ENCODE measurements around the gene CARD19. TPM values are rescaled to one million over a fixed set of nuclear protein-coding genes. Genes with fewer than 3 reads are reported as not detected.

The CARD19 gene
- total RNA-seq, 1 experiment from 2014 or later, result 33.3 TPM

- no peak for DNase-seq (ENCODE audit: low read depth in 1 of 2, low spot score in 2 of 2)
- H3K27me3 ChIP-seq (replicated peaks), result no peaks in the 10 kb centered on the region
- no peaks in the 10 kb centered on the region for H3K9me3 ChIP-seq (replicated peaks)
- H3K4me3 ChIP-seq, result no peak overlapping the region
- H3K27ac ChIP-seq, result no peak overlapping the region
- no peaks in the 10 kb centered on the region for H3K36me3 ChIP-seq
- H3K4me1 ChIP-seq (replicated peaks), result peaks cover 9% of the 10 kb centered on the region; the same call in 1 of the 2 replicates
Measured at GRCh38 chr9:93076792-93077128, 19.3 kb upstream of the CARD19 start.

GRCh38 chr9:93077367-93077766 is 18.6 kb upstream of the CARD19 start:
- no peaks in the 10 kb centered on the region for H3K36me3 ChIP-seq
- H3K4me3 ChIP-seq, result no peak overlapping the region
- H3K9me3 ChIP-seq (replicated peaks), result no peaks in the 10 kb centered on the region
- no peak for DNase-seq (ENCODE audit: low read depth in 1 of 2, low spot score in 2 of 2)
- H3K27me3 ChIP-seq (replicated peaks), result no peaks in the 10 kb centered on the region
- no peak overlapping the region for H3K27ac ChIP-seq
- peaks cover 9% of the 10 kb centered on the region; the same call in 1 of the 2 replicates for H3K4me1 ChIP-seq (replicated peaks)

DNA sequence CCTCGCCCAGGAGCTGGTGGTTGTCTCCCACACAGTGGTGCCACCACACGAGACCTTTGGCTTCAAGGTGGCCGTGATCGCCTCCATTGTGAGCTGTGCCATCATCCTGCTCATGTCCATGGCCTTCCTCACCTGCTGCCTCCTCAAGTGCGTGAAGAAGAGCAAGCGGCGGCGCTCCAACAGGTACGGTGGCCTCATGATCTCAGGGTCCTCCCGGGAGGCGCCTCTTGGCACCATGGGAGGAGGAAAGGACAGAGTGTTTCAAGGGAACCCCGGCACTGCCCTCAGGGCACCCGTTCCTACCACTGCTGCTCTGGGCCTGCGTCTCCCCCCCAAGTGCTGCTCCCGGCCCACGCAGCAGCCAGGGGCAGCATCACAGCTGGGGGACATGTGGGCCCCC is 18.2 kb upstream of the CARD19 start:
- no peaks in the 10 kb centered on the region for H3K9me3 ChIP-seq (replicated peaks)
- DNase-seq (ENCODE audit: low read depth in 1 of 2, low spot score in 2 of 2), result no peak
- no peak overlapping the region for H3K27ac ChIP-seq
- H3K36me3 ChIP-seq, result no peaks in the 10 kb centered on the region
- H3K27me3 ChIP-seq (replicated peaks), result no peaks in the 10 kb centered on the region
- peaks cover 5% of the 10 kb centered on the region; the same call in 1 of the 2 replicates for H3K4me1 ChIP-seq (replicated peaks)
- no peak overlapping the region for H3K4me3 ChIP-seq

- H3K36me3 ChIP-seq, result no peaks in the 10 kb centered on the region
- no peak for DNase-seq (ENCODE audit: low read depth in 1 of 2, low spot score in 2 of 2)
- no peaks in the 10 kb centered on the region for H3K27me3 ChIP-seq (replicated peaks)
- no peak overlapping the region for H3K27ac ChIP-seq
- H3K9me3 ChIP-seq (replicated peaks), result no peaks in the 10 kb centered on the region
- H3K4me1 ChIP-seq (replicated peaks), result peaks cover 5% of the 10 kb centered on the region; the same call in 1 of the 2 replicates
- no peak overlapping the region for H3K4me3 ChIP-seq
Measured at GRCh38 chr9:93079371-93079770, 16.6 kb upstream of the CARD19 start.

DNA sequence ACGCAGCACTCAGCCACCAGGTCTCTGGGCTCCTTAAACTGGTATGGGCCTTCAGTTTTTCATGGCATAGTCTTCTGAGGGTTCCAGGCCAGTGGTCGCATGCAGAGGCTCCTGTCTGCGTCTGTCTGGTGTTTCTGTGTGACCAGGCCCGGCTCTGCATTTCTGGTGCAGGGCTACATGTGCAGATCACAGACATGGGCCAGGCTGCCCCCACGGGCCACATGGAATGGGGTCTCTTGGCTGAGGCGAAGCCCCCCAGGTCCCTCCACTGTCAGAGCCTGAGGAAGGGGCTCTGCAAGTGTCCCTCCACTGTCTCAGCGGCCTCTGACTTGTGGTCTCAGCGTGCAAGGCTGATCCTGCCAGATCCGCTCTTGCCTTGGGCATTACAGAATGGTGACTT is 15.6 kb upstream of the CARD19 start:
- H3K27me3 ChIP-seq (replicated peaks), result no peaks in the 10 kb centered on the region
- DNase-seq (ENCODE audit: low read depth in 1 of 2, low spot score in 2 of 2), result no peak
- H3K9me3 ChIP-seq (replicated peaks), result no peaks in the 10 kb centered on the region
- peaks cover 5% of the 10 kb centered on the region; the same call in 1 of the 2 replicates for H3K4me1 ChIP-seq (replicated peaks)
- no peaks in the 10 kb centered on the region for H3K36me3 ChIP-seq
- no peak overlapping the region for H3K4me3 ChIP-seq
- H3K27ac ChIP-seq, result no peak overlapping the region

DNA sequence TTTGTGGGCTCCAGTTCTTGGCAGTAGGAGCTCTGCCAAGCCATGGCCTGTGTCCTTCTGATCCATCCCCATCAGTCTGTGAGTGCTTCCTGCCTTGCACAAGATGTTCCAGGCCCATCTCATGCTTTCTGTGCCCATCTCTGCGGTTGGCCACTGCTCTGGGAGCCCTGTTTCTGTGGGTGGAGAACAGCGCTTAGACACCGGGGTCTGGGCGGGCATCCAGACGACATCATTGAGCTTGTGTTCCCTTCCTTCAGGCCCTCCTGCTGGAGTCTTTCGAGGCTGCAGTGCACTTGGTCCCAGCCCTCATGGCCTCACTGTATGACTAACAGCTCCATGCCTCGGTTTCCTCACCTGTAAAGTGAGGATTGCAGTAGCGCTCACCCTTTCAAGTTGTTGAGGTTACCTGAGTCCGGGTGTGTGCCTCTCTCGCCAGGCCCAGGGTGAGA is 14.9 kb upstream of the CARD19 start:
- Histone ChIP-seq H3K4me1 (replicated peaks) (peaks cover 5% of the 10 kb centered on the region; the same call in 1 of the 2 replicates), H3K9me3 (replicated peaks) (no peaks in the 10 kb centered on the region), H3K27me3 (replicated peaks) (no peaks in the 10 kb centered on the region), H3K4me3 (no peak overlapping the region), H3K36me3 (no peaks in the 10 kb centered on the region), H3K27ac (no peak overlapping the region)
- DNase-seq (ENCODE audit: low read depth in 1 of 2, low spot score in 2 of 2), result no peak

DNA sequence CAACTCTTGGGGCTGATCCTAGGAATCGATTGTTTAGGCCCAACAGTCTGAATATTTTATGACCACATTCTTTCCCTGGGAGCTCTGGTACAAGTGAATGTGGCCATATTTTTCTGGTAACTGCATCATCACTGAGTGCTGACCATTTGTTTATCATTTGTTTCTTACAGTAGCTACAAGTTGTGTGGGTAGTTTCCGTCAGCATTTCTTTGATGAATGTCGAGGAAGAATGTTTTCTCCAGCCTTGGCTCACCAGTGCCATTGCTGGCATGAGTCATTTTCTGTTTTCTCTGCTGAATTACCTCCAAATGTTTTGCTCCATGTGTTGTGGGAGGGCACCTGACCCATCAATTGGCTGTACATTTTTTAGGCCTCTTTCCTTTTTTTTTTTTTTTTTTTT is 14.1 kb upstream of the CARD19 start:
- Histone ChIP-seq H3K4me3 (no peak overlapping the region), H3K4me1 (replicated peaks) (peaks cover 5% of the 10 kb centered on the region; the same call in 1 of the 2 replicates), H3K27me3 (replicated peaks) (no peaks in the 10 kb centered on the region), H3K27ac (no peak overlapping the region; the same call in 1 of the 2 replicates), H3K36me3 (no peaks in the 10 kb centered on the region), H3K9me3 (replicated peaks) (no peaks in the 10 kb centered on the region)
- peak in 1 of 2 experiments; percentile 39 for DNase-seq (ENCODE audit: low read depth in 1 of 2, low spot score in 2 of 2)

- H3K27ac ChIP-seq, result no peak overlapping the region
- no peak for DNase-seq (ENCODE audit: low read depth in 1 of 2, low spot score in 2 of 2)
- no peaks in the 10 kb centered on the region for H3K27me3 ChIP-seq (replicated peaks)
Measured at GRCh38 chr9:93082841-93083411, 13.1 kb upstream of the CARD19 start.

GRCh38 chr9:93083592-93084470 is 12.2 kb upstream of the CARD19 start:
- no peak overlapping the region for H3K27ac ChIP-seq
- H3K4me1 ChIP-seq (replicated peaks), result peaks cover 5% of the 10 kb centered on the region; the same call in 1 of the 2 replicates
- H3K4me3 ChIP-seq, result no peak overlapping the region
- no peaks in the 10 kb centered on the region for H3K36me3 ChIP-seq
- H3K27me3 ChIP-seq (replicated peaks), result no peaks in the 10 kb centered on the region
- H3K9me3 ChIP-seq (replicated peaks), result no peaks in the 10 kb centered on the region
- DNase-seq (ENCODE audit: low read depth in 1 of 2, low spot score in 2 of 2), result no peak

More at GRCh38 chr9:93082841-93083411, 13.1 kb upstream of the CARD19 start:
- Histone ChIP-seq H3K9me3 (replicated peaks) (no peaks in the 10 kb centered on the region), H3K4me3 (no peak overlapping the region), H3K36me3 (no peaks in the 10 kb centered on the region), H3K4me1 (replicated peaks) (peaks cover 5% of the 10 kb centered on the region; the same call in 1 of the 2 replicates)

GRCh38 chr9:93084471-93084881 is 11.5 kb upstream of the CARD19 start:
- no peaks in the 10 kb centered on the region for H3K27me3 ChIP-seq (replicated peaks)

DNA sequence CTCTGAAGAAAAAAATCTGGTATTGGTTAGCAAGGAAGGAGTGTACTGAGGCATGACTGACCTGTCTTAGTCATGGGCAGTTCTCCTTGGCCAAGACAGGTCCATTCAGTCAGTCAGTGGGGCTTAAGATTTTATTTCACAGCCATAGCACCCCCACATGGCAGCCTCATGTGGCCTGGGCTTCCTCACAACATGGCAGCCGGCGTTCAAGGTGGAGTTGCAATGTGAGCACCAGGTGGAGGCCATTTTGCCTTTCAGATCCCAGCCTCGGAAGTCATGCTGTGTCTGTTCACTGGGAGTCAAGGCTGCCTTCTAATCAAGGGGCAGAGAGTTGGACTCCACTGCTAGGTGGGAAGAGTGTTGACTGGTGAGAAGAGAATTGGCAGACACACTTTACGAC is 10.3 kb upstream of the CARD19 start:
- no peaks in the 10 kb centered on the region for H3K27me3 ChIP-seq (replicated peaks)
- H3K27ac ChIP-seq, result no peak overlapping the region
- no peaks in the 10 kb centered on the region for H3K9me3 ChIP-seq (replicated peaks)
- H3K4me1 ChIP-seq (replicated peaks), result peaks cover 5% of the 10 kb centered on the region; the same call in 1 of the 2 replicates
- no peaks in the 10 kb centered on the region for H3K36me3 ChIP-seq
- no peak overlapping the region for H3K4me3 ChIP-seq
- no peak for DNase-seq (ENCODE audit: low read depth in 1 of 2, low spot score in 2 of 2)

More at GRCh38 chr9:93084471-93084881, 11.5 kb upstream of the CARD19 start:
- peaks cover 5% of the 10 kb centered on the region; the same call in 1 of the 2 replicates for H3K4me1 ChIP-seq (replicated peaks)
- no peaks in the 10 kb centered on the region for H3K9me3 ChIP-seq (replicated peaks)
- H3K4me3 ChIP-seq, result no peak overlapping the region
- H3K36me3 ChIP-seq, result no peaks in the 10 kb centered on the region
- H3K27ac ChIP-seq, result no peak overlapping the region
- DNase-seq (ENCODE audit: low read depth in 1 of 2, low spot score in 2 of 2), result no peak

- no peak overlapping the region for H3K27ac ChIP-seq
- peaks cover 3% of the 10 kb centered on the region; the same call in 1 of the 2 replicates for H3K4me1 ChIP-seq (replicated peaks)
- H3K27me3 ChIP-seq (replicated peaks), result no peaks in the 10 kb centered on the region
- no peaks in the 10 kb centered on the region for H3K36me3 ChIP-seq
- no peaks in the 10 kb centered on the region; the same call in 1 of the 2 replicates for H3K9me3 ChIP-seq (replicated peaks)
- H3K4me3 ChIP-seq, result no peak overlapping the region
- DNase-seq (ENCODE audit: low read depth in 1 of 2, low spot score in 2 of 2), result no peak
Measured at GRCh38 chr9:93086447-93087224, 9.4 kb upstream of the CARD19 start.

DNA sequence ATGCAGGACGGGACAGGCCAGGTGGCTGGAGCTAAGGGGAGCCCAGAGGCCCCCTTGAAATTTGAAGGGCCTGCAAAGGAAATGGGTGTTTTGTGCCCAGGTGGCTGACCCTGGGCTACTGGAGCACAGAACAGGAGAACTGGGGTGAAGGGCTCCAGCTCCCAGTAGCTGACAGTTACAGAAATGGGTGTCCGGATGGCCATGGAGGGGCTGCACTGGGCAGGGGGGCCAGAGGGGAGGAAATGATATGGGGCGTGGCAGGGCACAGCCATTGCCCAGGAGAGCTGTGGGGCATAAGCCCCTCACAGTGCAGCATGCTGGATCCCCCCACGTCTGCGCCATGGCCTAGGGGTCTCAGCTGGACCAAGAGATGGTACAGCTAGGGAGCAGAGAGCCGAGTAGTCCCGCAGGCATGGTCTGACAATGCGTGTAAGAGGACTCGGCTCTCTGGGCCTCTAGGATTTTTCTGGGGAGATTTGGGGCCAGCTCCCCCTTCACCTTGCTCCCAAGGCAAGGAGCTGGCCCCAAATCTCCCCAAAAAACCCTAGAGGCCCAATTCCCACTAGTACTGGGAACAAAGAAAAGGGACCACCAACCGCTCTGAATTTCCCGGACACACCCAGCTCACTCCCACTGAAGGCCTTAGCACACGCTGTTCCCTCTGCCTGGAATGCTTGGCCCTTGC is 7.9 kb upstream of the CARD19 start:
- no peaks in the 10 kb centered on the region for H3K4me1 ChIP-seq (replicated peaks)
- H3K36me3 ChIP-seq, result no peaks in the 10 kb centered on the region
- H3K27ac ChIP-seq, result no peak overlapping the region
- no peak for DNase-seq (ENCODE audit: low read depth in 1 of 2, low spot score in 2 of 2)
- H3K4me3 ChIP-seq, result no peak overlapping the region
- H3K9me3 ChIP-seq (replicated peaks), result no peaks in the 10 kb centered on the region; the same call in 1 of the 2 replicates
- no peaks in the 10 kb centered on the region for H3K27me3 ChIP-seq (replicated peaks)

Data from SJSA1 (cell line).